Dendritic cell treated with granulocyte-macrophage colony-stimulating factor and Interleukin-4, amounts not matched to agents 40 ng/mL and 50 ng/mL, for 4 days (primary cell): ENCODE measurements around the gene MTERF2.
"Not testable (repeated sequence)": the region's sequence is repeated elsewhere in the genome, so short reads cannot be mapped to it uniquely, and the experiment has no call there.

Experiments used
- H3K27ac Mint-ChIP-seq: one replicate; pipeline ENCODE4 v1.8.0; 2022; ENCODE audit warnings: mild to moderate bottlenecking, mixed read lengths
- H3K27me3 Mint-ChIP-seq: one replicate; pipeline ENCODE4 v1.8.0; 2022; ENCODE audit warnings: mild to moderate bottlenecking, mixed read lengths
- H3K36me3 Mint-ChIP-seq: one replicate; pipeline ENCODE4 v1.8.0; 2022; ENCODE audit warnings: low read depth, mixed read lengths
- H3K4me1 Mint-ChIP-seq: one replicate; pipeline ENCODE4 v1.8.0; 2022; ENCODE audit warnings: low read depth, mixed read lengths
- H3K4me3 Mint-ChIP-seq: one replicate; pipeline ENCODE4 v1.8.0; 2022; ENCODE audit warnings: mild to moderate bottlenecking, moderate library complexity, mixed read lengths
- H3K9me3 Mint-ChIP-seq: one replicate; pipeline ENCODE4 v1.8.0; 2022; ENCODE audit warnings: mixed read lengths
- intact Hi-C: fragments of 100-400 bp; cut with micrococcal nuclease; formaldehyde crosslinking; loops from one replicate; pipeline ENCODE4 v1.15.0; 2022

Gene MTERF2, protein sequence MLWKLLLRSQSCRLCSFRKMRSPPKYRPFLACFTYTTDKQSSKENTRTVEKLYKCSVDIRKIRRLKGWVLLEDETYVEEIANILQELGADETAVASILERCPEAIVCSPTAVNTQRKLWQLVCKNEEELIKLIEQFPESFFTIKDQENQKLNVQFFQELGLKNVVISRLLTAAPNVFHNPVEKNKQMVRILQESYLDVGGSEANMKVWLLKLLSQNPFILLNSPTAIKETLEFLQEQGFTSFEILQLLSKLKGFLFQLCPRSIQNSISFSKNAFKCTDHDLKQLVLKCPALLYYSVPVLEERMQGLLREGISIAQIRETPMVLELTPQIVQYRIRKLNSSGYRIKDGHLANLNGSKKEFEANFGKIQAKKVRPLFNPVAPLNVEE

DNA sequence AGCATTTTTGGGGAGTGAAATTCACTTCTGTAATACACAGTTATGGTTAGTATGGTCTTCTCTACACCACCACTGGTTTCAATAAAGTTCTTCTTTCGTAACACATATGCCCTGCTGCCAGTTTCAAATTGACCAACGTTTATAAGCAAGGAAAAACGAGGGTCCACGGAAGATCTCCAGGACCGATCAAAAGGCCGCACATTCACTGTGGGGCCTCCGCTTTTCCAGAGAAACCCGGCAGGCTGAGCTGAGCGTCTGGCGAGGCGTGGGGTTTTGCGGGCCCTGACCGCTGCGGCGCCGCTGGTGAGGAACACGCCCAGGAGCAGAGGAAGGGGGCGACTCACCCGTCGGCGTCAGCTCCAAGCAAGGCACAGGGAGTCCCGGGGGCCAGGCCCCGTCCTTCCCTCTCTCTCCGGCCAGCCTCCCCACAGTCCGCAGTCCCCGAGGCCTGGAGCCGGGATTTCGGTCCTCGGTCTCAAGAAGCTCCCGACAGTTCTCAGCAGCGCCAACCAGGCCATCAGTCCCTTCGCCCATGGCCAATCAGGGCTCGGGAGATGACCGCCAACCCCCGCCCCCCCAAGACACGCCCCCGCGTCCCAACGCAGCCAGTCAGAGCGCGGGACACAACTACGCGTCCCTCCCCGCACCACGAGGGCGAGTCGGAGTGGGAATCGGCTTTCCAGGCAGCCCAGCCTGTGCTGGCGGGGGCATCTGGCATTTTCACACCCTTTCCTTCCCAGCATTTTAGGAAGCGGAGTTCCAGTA is at the start of gene MTERF2:
TSS of gene MTERF2 (minus strand) at position 522 of the 765 bp plus-strand sequence. CDS start 8,432 bp downstream, outside the sequence.
- peak within 1 kb of the TSS; percentile 84 for H3K27ac Mint-ChIP-seq
- intact Hi-C loops = loop anchor here (2.0 kb wide), 1 partner anchor 106 kb away; the partner anchor contains the start of gene CRY1
- no peaks in the 10 kb centered on the region for H3K9me3 Mint-ChIP-seq
- H3K4me1 Mint-ChIP-seq = peaks cover 21% of the 10 kb centered on the region
- peaks cover 8% of the 10 kb centered on the region for H3K27me3 Mint-ChIP-seq
- peak within 1 kb of the TSS; percentile 92 for H3K4me3 Mint-ChIP-seq
- H3K36me3 Mint-ChIP-seq = peaks cover 19% of the 10 kb centered on the region

DNA sequence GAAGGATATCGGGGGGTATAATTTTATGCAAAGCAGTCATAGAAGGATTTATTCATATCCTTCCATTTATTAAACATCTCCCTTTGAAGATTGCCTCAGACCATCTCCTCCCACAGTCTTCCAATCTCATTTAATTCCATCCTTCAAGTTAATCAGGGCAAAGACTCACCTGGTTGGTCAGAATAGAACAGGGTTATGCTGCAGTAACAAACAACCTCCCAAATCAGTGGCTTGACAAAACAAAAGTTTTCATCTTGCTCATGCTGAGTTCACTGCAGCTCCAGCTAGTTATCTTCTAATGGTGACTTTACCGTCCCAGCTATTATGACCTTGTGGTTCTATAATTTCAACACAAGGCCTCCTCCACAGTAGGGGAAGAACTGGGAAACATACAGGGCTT is 48.8 kb upstream of the MTERF2 start:
- H3K36me3 Mint-ChIP-seq = no peaks in the 10 kb centered on the region
- H3K4me1 Mint-ChIP-seq = peaks cover 8% of the 10 kb centered on the region
- intact Hi-C loops = no loop called here
- H3K27ac Mint-ChIP-seq = no peak overlapping the region
- H3K9me3 Mint-ChIP-seq = peaks cover 13% of the 10 kb centered on the region
- no peak overlapping the region for H3K4me3 Mint-ChIP-seq
- no peaks in the 10 kb centered on the region for H3K27me3 Mint-ChIP-seq

DNA sequence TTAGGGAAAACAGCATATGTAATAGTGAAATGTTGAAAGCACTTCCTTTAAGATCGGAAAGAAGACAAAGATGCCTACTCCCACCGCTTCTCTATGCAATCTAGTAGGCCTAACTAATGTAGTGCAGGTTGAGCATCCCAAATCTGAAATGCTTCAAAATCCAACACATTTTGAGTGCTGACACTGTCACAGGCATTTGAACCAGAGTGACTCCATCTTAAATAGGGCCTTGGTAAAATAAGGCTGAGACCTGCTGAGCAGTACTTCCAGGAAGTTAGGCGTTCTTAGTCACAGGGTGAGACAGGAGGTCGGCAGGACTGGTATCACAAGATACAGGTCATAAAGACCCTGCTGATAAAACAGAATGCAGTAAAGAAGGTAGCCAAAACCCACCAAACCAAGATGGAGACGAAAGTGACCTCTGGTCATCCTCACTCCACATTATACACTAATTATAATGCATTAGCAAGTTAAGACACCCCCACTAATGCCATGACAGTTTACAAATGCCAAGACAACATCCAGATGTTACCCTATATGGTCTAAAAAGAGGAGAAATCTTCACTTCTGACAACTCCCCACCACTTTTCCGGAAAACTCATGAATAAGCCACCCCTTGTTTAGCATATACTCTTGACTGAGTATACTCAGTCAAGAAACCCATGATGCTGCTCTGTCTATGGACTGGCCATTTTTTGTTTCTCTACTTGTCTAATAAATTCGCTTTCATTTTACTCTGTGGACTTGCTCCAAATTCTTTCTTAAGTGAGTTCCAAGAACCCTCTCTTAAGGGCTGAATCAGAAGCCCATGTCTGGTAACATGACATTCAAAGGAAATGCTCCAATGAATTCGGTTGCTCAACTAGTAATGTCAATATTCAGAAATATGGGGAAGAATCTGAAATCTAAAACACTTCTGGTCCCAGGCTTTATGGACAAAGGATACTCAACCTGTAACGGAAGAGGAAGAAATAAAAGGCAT is 47.1 kb upstream of the MTERF2 start:
- Mint-ChIP-seq H3K4me1 (peaks cover 8% of the 10 kb centered on the region), H3K4me3 (no peak overlapping the region), H3K27ac (no peak overlapping the region), H3K9me3 (peaks cover 13% of the 10 kb centered on the region), H3K36me3 (no peaks in the 10 kb centered on the region), H3K27me3 (no peaks in the 10 kb centered on the region)
- intact Hi-C loops = no loop called here

DNA sequence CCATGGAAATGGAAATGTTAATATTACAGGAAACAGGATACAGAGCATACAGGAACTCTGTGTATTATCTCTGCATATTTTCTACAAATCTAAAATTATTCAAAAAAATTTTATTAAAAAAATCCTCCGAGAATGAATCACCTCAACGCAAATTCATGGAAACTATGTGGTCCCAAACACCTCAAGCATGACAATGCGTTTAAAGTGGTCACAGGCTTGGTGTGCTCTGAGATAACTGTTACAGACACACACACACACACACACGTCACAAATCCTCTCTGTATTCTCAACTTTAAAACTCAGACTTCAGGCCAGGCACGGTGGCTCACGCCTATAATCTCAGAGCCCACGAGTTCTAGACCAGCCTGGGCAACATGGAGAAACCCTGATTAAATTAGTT is 45.3 kb upstream of the MTERF2 start:
- peaks cover 13% of the 10 kb centered on the region for H3K9me3 Mint-ChIP-seq
- no peak overlapping the region for H3K27ac Mint-ChIP-seq
- intact Hi-C loops = no loop called here
- H3K27me3 Mint-ChIP-seq = no peaks in the 10 kb centered on the region
- H3K4me3 Mint-ChIP-seq = no peak overlapping the region
- no peaks in the 10 kb centered on the region for H3K36me3 Mint-ChIP-seq
- peaks cover 8% of the 10 kb centered on the region for H3K4me1 Mint-ChIP-seq

DNA sequence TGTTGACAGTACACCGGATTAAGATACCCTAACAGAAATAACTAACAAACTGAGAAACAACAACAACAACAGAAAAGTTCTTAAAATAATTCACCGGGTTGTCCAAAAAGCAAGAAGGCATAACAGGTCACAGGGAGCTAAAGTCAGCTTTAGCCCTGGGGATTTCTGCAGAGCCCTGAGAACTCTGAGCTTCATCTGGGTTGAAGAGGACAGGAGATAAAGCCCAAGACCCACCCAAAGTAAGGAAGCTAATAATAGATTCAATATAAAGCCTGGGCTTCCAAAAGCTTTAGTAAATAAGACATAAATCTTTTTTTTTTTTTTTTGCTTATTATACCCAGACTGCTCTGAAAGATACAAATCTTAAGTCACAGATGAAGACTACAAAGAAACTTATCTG is 44.1 kb upstream of the MTERF2 start:
- intact Hi-C loops = no loop called here
- no peak overlapping the region for H3K27ac Mint-ChIP-seq

DNA sequence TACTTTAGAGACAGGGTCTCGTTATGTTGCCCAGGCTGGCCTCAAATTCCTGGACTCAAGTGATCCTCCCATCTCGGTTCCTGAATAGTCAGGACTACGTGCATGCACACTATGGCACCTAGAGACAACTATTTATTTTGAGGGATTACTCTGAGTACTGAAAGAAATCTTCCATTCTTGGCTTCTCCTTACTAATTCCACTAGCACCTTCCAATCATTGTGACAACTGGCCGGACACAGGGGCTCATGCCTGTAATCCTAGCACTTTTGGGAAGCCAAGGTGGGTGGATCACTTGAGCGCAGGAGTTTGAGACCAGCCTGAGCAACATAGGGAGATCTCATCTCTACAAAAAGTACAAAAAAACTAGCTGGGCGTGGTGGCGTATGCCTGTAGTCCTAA is 42.1 kb upstream of the MTERF2 start:
- no peaks in the 10 kb centered on the region for H3K9me3 Mint-ChIP-seq
- H3K36me3 Mint-ChIP-seq = no peaks in the 10 kb centered on the region
- no peaks in the 10 kb centered on the region for H3K27me3 Mint-ChIP-seq
- no peak overlapping the region for H3K27ac Mint-ChIP-seq
- H3K4me3 Mint-ChIP-seq = no peak overlapping the region
- no peaks in the 10 kb centered on the region for H3K4me1 Mint-ChIP-seq
- intact Hi-C loops = no loop called here

More for the DNA sequence above, 44.1 kb upstream of the MTERF2 start:
- Mint-ChIP-seq H3K27me3 (no peaks in the 10 kb centered on the region), H3K4me3 (no peak overlapping the region), H3K36me3 (no peaks in the 10 kb centered on the region), H3K9me3 (peaks cover 4% of the 10 kb centered on the region), H3K4me1 (peaks cover 7% of the 10 kb centered on the region)

DNA sequence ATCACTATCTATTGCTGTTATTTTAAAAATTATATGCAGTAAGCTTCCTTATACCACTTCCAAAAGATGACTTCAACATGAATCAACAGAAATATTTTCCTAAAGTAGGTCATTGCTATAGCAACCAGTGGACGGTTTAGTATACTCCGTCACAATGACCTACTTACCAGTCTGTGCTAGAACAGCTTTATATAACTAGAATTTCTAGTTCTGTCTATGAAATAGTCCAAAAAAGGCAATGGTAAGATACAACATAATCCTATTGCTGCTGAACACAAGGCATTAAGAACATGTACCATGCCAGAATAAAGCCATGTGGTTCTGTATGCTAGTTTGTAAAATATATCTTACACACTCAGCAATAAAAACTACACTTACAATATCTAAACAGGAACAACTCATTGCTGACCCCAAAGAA is 40.7 kb upstream of the MTERF2 start:
- H3K27me3 Mint-ChIP-seq = no peaks in the 10 kb centered on the region
- H3K27ac Mint-ChIP-seq = no peak overlapping the region
- H3K36me3 Mint-ChIP-seq = no peaks in the 10 kb centered on the region
- H3K4me3 Mint-ChIP-seq = no peak overlapping the region
- no peaks in the 10 kb centered on the region for H3K9me3 Mint-ChIP-seq
- intact Hi-C loops = no loop called here
- no peaks in the 10 kb centered on the region for H3K4me1 Mint-ChIP-seq

DNA sequence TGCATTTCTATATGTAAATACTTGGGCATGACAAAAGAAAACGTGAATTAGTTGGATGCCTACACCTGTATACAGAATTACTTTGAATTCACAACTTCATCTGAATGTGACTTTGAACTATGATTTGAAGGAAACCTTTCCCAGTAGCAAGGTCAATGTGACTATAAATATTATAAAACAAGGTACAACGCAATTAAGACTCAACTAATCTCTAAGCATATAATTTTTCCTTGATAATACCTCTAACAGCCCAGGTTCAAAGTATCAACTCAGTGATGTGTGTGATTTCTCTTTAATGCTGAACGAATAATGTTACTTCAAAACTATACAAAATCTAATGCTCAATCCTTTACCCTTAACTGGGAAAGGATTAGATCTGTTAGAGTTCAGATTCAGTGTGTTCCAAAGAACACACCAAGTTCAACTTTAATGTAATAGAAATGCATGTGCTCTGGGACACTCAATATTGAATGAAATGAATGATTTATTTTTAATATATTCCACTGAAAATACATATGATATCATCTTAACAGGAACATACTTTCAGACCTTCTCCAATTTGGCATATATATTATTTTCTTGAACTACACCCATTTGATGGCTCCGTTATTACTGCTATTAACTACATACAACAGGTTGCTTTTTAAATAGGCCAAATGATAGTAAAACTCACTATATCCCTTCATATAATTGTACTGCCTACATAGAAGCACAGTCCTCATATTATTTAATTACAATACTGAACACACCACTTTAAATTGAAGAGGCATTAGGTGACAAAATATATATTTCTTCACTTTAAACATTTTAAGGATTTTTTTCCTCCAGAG is 40.1 kb upstream of the MTERF2 start:
- intact Hi-C loops = no loop called here
- Mint-ChIP-seq H3K9me3 (no peaks in the 10 kb centered on the region), H3K27ac (no peak overlapping the region), H3K36me3 (no peaks in the 10 kb centered on the region), H3K4me3 (no peak overlapping the region), H3K4me1 (no peaks in the 10 kb centered on the region), H3K27me3 (no peaks in the 10 kb centered on the region)

DNA sequence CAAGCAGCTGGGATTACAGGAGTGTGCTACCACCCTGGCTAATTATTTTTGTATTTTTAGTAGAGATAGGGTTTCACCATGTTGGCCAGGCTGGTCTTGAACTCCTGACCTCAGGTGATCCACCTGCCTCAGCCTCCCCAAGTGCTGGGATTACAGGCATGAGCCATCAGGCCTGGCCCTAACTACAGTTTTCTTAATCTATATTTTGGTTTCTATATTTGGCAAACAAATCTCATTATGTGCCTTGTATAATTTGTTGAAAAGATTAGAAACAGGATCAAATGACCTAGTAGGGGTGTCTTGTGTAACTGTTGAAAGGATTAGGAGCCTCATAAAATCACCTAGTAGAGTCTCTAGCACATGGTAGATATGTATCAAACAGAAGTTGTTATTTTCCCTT is 39.4 kb upstream of the MTERF2 start:
- H3K4me3 Mint-ChIP-seq, H3K36me3 Mint-ChIP-seq, intact Hi-C loops, H3K27ac Mint-ChIP-seq, H3K27me3 Mint-ChIP-seq, H3K9me3 Mint-ChIP-seq, H3K4me1 Mint-ChIP-seq: not testable (repeated sequence)

DNA sequence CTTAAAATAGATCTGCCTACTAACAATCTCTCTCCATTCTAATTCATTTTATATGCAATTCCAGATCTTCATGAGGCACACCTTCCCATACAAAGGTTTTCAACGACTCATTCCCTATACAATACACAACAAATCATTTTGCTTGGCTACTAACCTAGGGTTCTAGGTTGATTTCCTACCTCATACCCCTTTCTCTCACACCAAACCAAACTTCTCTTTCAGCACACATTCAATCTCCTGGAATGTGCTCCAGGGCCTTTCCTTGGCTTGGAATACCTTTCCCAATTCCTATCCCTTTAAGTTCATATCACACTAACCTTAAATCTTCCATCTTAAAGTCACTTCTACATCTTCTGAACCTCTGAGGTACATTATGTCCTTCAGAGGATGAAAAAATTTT is 38.7 kb upstream of the MTERF2 start:
- peaks cover 8% of the 10 kb centered on the region for H3K36me3 Mint-ChIP-seq
- H3K4me1 Mint-ChIP-seq = peaks cover under 1% of the 10 kb centered on the region
- no peak overlapping the region for H3K4me3 Mint-ChIP-seq
- no peak overlapping the region for H3K27ac Mint-ChIP-seq
- H3K9me3 Mint-ChIP-seq = peaks cover 8% of the 10 kb centered on the region
- intact Hi-C loops = no loop called here
- H3K27me3 Mint-ChIP-seq = no peaks in the 10 kb centered on the region

DNA sequence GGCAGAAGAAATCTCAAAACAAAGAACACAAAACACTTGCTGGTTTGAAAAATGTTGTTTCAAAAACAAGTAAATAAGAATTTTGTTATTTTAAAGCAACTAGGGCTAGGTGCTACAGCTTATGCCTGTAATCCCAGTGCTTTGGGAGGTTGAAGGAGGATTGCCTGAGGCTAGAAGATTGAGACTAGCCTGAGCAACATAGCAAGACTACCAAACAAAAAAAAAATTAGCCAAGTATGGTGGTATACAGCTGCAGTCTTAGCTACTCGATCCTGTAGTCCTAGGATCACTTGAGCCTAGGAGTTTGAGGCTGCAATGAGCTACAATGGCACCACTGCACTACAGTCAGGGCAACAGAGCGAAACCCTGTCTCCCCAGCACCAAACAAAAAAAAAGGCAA is 32.6 kb upstream of the MTERF2 start:
- H3K27ac Mint-ChIP-seq = no peak overlapping the region
- no peak overlapping the region for H3K4me3 Mint-ChIP-seq
- peaks cover 6% of the 10 kb centered on the region for H3K4me1 Mint-ChIP-seq
- H3K9me3 Mint-ChIP-seq = peaks cover 17% of the 10 kb centered on the region
- H3K27me3 Mint-ChIP-seq = no peaks in the 10 kb centered on the region
- intact Hi-C loops = no loop called here
- H3K36me3 Mint-ChIP-seq = peaks cover 13% of the 10 kb centered on the region

DNA sequence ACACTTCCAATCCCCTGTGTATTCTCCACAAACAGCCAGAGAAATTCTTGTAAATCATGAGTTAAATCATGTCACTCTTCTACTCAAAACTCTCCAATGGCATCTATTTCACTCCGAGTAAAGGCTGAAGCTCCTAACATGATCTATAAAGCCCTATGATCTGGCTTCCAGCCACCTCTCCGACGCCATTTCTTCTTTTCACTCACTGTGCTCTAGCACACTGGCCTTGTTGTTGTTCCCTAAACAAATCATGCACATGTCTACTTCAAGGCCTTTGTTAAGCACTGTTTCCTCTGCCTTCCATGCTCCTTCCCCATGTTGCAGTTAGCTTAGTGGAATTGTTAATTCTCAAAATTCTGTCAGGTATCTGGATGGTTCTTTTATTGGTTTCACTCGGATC is 30.1 kb upstream of the MTERF2 start:
- Mint-ChIP-seq H3K4me1 (peaks cover 6% of the 10 kb centered on the region), H3K9me3 (peaks cover 17% of the 10 kb centered on the region), H3K4me3 (no peak overlapping the region), H3K36me3 (peaks cover 13% of the 10 kb centered on the region), H3K27me3 (no peaks in the 10 kb centered on the region), H3K27ac (no peak overlapping the region)
- intact Hi-C loops = no loop called here

DNA sequence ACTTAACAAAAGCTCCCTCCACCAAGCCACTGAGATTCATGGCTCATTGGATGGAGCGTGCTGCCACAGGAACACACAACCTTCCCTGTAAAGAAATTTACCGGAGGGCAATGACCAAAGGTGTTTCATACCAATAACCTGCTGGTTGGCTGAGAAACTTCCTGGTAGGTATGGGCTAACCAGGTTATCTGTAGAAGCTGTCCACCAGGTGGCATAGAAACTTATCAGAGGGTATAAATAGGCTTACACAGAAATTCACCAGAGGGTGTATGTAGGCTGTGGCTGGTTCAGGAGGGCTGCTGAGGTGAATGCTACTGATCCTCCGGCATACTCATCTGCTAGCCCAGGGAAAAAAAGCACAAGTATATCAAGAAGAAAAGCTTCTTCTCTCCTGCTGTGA is 27.1 kb upstream of the MTERF2 start:
- intact Hi-C loops = no loop called here
- Mint-ChIP-seq H3K27ac (no peak overlapping the region), H3K9me3 (no peaks in the 10 kb centered on the region), H3K4me1 (no peaks in the 10 kb centered on the region), H3K27me3 (no peaks in the 10 kb centered on the region), H3K4me3 (no peak overlapping the region), H3K36me3 (no peaks in the 10 kb centered on the region)
